Karpas-422 (cell line): ENCODE data around the gene CYFIP1. TPM values are rescaled to one million over a fixed set of nuclear protein-coding genes. Genes with fewer than 3 reads are reported as not detected.

Experiments
- DNase-seq: peaks from one replicate; pipeline ENCODE4 v3.0.0-alpha.2; 2015
- H2AFZ ChIP-seq: fragments of 200-600 bp; sonication (generic); 2 replicates; pipeline ENCODE4 v1.6.1; 2014; ENCODE audit warnings: antibody characterized with exemption, low read length, mixed read lengths
- H3K27ac ChIP-seq: fragments of 200-600 bp; sonication (generic); 2 replicates; pipeline ENCODE4 v1.5.1; 2014; ENCODE audit warnings: mild to moderate bottlenecking, low read length, moderate library complexity
- H3K27me3 ChIP-seq: fragments of 200-600 bp; sonication (generic); 2 replicates; pipeline ENCODE4 v1.6.1; 2014; ENCODE audit warnings: low read length, mixed read lengths
- H3K36me3 ChIP-seq: fragments of 200-600 bp; sonication (generic); 2 replicates; pipeline ENCODE4 v1.6.1; 2014; ENCODE audit warnings: low read length, mixed read lengths; ENCODE audit not compliant: insufficient read depth
- H3K4me1 ChIP-seq: fragments of 200-600 bp; sonication (generic); 2 replicates; pipeline ENCODE4 v1.6.1; 2014; ENCODE audit warnings: mild to moderate bottlenecking, low read length, mixed read lengths
- H3K4me2 ChIP-seq: fragments of 200-600 bp; sonication (generic); 2 replicates; pipeline ENCODE4 v1.6.1; 2014; ENCODE audit warnings: low read length, low read depth, mild to moderate bottlenecking; ENCODE audit not compliant: poor library complexity, severe bottlenecking
- H3K4me3 ChIP-seq: fragments of 200-600 bp; sonication (generic); 2 replicates; pipeline ENCODE4 v1.5.1; 2014; ENCODE audit warnings: mild to moderate bottlenecking, antibody characterized with exemption, low read length, mixed read lengths
- H3K79me2 ChIP-seq: fragments of 200-600 bp; sonication (generic); 2 replicates; pipeline ENCODE4 v1.6.1; 2014; ENCODE audit warnings: mild to moderate bottlenecking, low read length, mixed read lengths
- H3K9ac ChIP-seq: fragments of 200-600 bp; sonication (generic); 2 replicates; pipeline ENCODE4 v1.6.0; 2014; ENCODE audit warnings: low read length
- H3K9me2 ChIP-seq: fragments of 200-600 bp; sonication (generic), shearing (Covaris generic); replicated peaks from 2 replicates; pipeline ENCODE4 v1.6.0; 2014; ENCODE audit warnings: mild to moderate bottlenecking, low read length, moderate library complexity; ENCODE audit not compliant: insufficient read depth
- H3K9me3 ChIP-seq: fragments of 300-700, 200-600 bp; sonication (generic); 2 replicates; pipeline ENCODE4 v1.6.1; 2014; ENCODE audit warnings: low read length, mixed read lengths
- H4K20me1 ChIP-seq: fragments of 200-600 bp; sonication (generic); 2 replicates; pipeline ENCODE4 v1.6.1; 2014; ENCODE audit warnings: mild to moderate bottlenecking, antibody characterized with exemption, low read length, low read depth; ENCODE audit not compliant: insufficient read depth
- total RNA-seq: library from RNA; depleted of rRNA; stranded (reverse); fragments of >200 nt; shearing (Covaris generic); gene quantifications from 2 replicates; pipeline ENCODE4 v1.2.3, GENCODE V29; 2014; ENCODE audit warnings: low replicate concordance

CYFIP1 gene
- total RNA-seq, 1 experiment from 2014 or later: 0.04 TPM

GRCh38 chr15:22950256-22950990, 29.7 kb downstream of the CYFIP1 start:
- no peaks in the 10 kb centered on the region for H3K36me3 ChIP-seq
- H3K4me3 ChIP-seq: no peak overlapping the region
- no peak overlapping the region for H2AFZ ChIP-seq
- H4K20me1 ChIP-seq: no peaks in the 10 kb centered on the region
- no peak for DNase-seq
- no peak overlapping the region for H3K27ac ChIP-seq
- no peaks in the 10 kb centered on the region for H3K9me3 ChIP-seq
- no peaks in the 10 kb centered on the region for H3K9me2 ChIP-seq
- no peaks in the 10 kb centered on the region for H3K79me2 ChIP-seq
- no peak overlapping the region for H3K4me2 ChIP-seq
- no peaks in the 10 kb centered on the region for H3K4me1 ChIP-seq
- no peaks in the 10 kb centered on the region for H3K27me3 ChIP-seq
- H3K9ac ChIP-seq: no peak overlapping the region

DNA sequence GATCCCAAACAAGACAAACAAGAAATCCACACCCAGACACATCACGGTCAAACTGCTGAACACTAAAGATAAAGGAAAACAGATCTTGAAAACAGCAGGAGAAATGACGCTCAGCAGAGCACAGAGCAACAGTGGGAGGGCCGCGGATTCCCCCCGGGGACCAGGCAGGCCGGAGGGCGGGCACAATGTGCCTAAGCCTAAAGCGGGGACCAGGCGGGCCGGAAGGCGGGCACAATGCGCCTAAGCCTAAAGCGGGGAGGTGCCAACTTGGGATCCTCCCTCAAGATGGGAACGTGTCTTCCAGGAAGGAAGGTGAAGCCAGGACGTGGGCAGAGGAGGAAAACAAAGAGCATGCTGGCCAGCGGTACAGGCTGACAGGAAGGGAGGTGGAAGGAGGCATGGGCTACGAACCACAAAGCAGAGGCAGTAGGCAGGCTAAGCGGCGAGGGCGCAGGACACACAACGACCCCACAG, 31.1 kb downstream of the CYFIP1 start:
- no peak overlapping the region for H2AFZ ChIP-seq
- H3K27me3 ChIP-seq: no peaks in the 10 kb centered on the region
- no peaks in the 10 kb centered on the region for H3K36me3 ChIP-seq
- no peaks in the 10 kb centered on the region for H3K79me2 ChIP-seq
- H3K4me3 ChIP-seq: no peak overlapping the region
- no peaks in the 10 kb centered on the region for H3K4me1 ChIP-seq
- no peak for DNase-seq
- no peak overlapping the region for H3K27ac ChIP-seq
- no peak overlapping the region for H3K4me2 ChIP-seq
- H3K9me2 ChIP-seq: no peaks in the 10 kb centered on the region
- H4K20me1 ChIP-seq: no peaks in the 10 kb centered on the region
- no peak overlapping the region for H3K9ac ChIP-seq
- H3K9me3 ChIP-seq: no peaks in the 10 kb centered on the region

DNA sequence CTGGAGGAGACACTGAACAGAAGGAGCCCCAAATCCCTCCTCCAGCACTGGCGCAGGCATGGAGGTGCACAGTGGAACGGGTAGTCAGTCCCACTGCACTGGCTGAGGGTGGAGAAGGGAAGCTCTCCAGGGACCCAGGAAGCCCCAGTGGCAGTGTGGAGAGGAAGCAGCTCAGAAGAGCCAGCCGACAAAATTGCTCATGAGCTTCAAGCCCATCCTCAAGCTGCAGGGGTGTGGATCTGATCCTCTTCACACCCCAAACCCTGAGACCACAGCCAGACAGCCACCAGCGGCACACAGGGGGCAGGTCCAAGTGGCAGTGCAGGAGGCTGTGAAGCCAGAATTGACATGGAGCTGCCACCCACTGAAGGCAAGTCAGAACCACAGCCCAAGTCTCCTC, 32.1 kb downstream of the CYFIP1 start:
- Histone ChIP-seq H3K36me3 (no peaks in the 10 kb centered on the region), H3K27ac (no peak overlapping the region), H3K9me3 (no peaks in the 10 kb centered on the region), H4K20me1 (no peaks in the 10 kb centered on the region), H2AFZ (no peak overlapping the region), H3K27me3 (no peaks in the 10 kb centered on the region), H3K4me3 (no peak overlapping the region), H3K4me1 (no peaks in the 10 kb centered on the region), H3K9me2 (no peaks in the 10 kb centered on the region), H3K9ac (no peak overlapping the region), H3K4me2 (no peak overlapping the region), H3K79me2 (no peaks in the 10 kb centered on the region)
- no peak for DNase-seq

DNA sequence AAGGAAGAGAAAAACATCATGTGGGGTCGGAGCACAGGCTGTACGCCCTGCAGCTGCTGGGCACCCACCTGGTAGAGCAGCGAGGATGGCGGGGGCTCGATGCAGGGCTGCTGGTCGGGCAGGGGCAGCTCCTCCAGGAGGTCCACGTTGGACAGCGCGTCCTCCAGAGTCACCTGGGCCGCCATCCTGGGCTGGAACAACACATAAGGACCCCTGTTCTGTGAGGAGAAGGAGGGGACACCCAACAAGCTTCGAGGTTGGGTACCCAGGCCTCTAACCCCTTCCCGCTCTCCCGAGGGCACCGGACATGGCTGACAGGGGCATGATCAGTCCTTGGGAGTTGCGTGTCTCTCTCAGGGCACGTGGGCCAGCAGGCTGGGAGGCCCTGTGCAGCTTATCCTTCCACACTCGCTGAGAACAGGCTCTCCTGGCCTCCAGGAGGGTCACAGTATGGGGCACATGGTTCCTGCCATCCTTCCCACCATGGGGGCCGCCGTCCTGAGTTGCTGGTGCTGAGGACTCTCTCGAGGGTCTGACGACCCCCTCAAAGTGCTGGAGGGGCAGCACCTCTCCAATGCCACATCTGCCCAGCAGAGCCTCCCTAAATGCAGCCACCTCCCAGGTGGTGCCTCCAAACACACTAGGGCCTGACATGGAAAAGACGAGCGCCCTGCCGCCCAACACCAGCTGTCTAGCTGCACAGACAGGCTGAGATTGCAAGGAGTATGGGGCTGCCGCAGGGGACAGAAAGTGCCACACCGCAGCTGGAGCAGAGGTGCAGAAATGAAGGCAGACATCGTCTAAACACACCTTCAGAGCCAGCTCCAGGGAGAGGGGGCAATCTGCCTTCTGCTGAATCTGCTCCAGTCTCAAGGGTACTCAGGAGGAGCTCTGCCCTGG, 32.8 kb downstream of the CYFIP1 start:
- H3K9me2 ChIP-seq: no peaks in the 10 kb centered on the region
- no peak overlapping the region for H3K4me3 ChIP-seq
- no peaks in the 10 kb centered on the region for H3K36me3 ChIP-seq
- no peaks in the 10 kb centered on the region for H3K79me2 ChIP-seq
- H2AFZ ChIP-seq: no peak overlapping the region
- no peaks in the 10 kb centered on the region for H3K27me3 ChIP-seq
- no peak for DNase-seq
- H4K20me1 ChIP-seq: no peaks in the 10 kb centered on the region
- no peak overlapping the region for H3K4me2 ChIP-seq
- no peak overlapping the region for H3K27ac ChIP-seq
- no peak overlapping the region for H3K9ac ChIP-seq
- H3K9me3 ChIP-seq: no peaks in the 10 kb centered on the region
- no peaks in the 10 kb centered on the region for H3K4me1 ChIP-seq

- DNase-seq: no peak
- Histone ChIP-seq H3K4me3 (no peak overlapping the region), H3K79me2 (no peaks in the 10 kb centered on the region), H3K36me3 (no peaks in the 10 kb centered on the region), H3K4me1 (no peaks in the 10 kb centered on the region), H3K27me3 (no peaks in the 10 kb centered on the region), H3K9ac (no peak overlapping the region), H3K27ac (no peak overlapping the region), H3K9me2 (no peaks in the 10 kb centered on the region), H3K9me3 (no peaks in the 10 kb centered on the region), H2AFZ (no peak overlapping the region), H3K4me2 (no peak overlapping the region), H4K20me1 (no peaks in the 10 kb centered on the region)
Observed at GRCh38 chr15:22945071-22945470, 35.1 kb downstream of the CYFIP1 start.

GRCh38 chr15:22944651-22945050, 35.5 kb downstream of the CYFIP1 start:
- Histone ChIP-seq H4K20me1 (no peaks in the 10 kb centered on the region), H3K4me2 (no peak overlapping the region), H3K9me2 (no peaks in the 10 kb centered on the region), H3K4me1 (no peaks in the 10 kb centered on the region), H3K27ac (no peak overlapping the region), H3K9ac (no peak overlapping the region), H3K27me3 (no peaks in the 10 kb centered on the region), H3K9me3 (no peaks in the 10 kb centered on the region), H3K36me3 (no peaks in the 10 kb centered on the region), H3K4me3 (no peak overlapping the region), H3K79me2 (no peaks in the 10 kb centered on the region), H2AFZ (no peak overlapping the region)
- no peak for DNase-seq

- H2AFZ ChIP-seq: no peak overlapping the region
- H3K27me3 ChIP-seq: no peaks in the 10 kb centered on the region
- no peak overlapping the region for H3K4me2 ChIP-seq
- H3K4me1 ChIP-seq: no peaks in the 10 kb centered on the region; the same call in 1 of the 2 replicates
- no peak overlapping the region for H3K4me3 ChIP-seq
- no peaks in the 10 kb centered on the region for H3K79me2 ChIP-seq
- H3K36me3 ChIP-seq: no peaks in the 10 kb centered on the region
- H3K27ac ChIP-seq: no peak overlapping the region
- no peak for DNase-seq
- H3K9me2 ChIP-seq: no peaks in the 10 kb centered on the region
- H3K9ac ChIP-seq: no peak overlapping the region
- no peaks in the 10 kb centered on the region for H3K9me3 ChIP-seq
- H4K20me1 ChIP-seq: no peaks in the 10 kb centered on the region
Observed at GRCh38 chr15:22942877-22943276, 37.3 kb downstream of the CYFIP1 start.

DNA sequence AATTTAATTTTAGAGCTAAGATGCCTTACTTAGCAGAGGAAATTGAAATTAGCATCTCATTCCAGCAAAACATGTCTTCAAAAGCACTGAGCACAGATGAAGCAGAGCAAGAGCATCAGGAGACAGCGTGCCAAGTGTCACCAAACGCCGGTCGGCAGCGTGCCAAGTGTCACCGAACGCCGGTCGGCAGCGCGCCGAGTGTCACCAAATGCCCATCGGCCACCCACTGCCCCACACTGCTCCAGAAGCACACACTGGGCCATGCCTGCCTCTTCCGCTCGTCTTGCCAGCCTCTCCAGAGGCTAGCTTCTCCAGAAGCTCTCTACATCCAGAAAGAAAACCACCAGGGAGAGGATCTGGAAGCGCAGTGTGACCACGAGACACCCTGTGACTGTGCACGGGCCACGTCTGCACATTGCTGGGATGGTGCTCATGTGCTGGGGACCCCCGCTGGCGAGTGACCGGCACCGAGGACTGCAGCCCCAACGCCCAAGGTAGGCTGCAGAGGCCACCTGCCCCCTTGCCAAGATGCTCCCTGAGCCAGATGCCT, 37.8 kb downstream of the CYFIP1 start:
- no peaks in the 10 kb centered on the region for H3K27me3 ChIP-seq
- no peaks in the 10 kb centered on the region for H4K20me1 ChIP-seq
- no peaks in the 10 kb centered on the region for H3K79me2 ChIP-seq

More for the DNA sequence above, 37.8 kb downstream of the CYFIP1 start:
- Histone ChIP-seq H3K9me2 (no peaks in the 10 kb centered on the region), H3K36me3 (no peaks in the 10 kb centered on the region), H3K4me3 (no peak overlapping the region), H3K9ac (no peak overlapping the region), H3K27ac (no peak overlapping the region), H2AFZ (no peak overlapping the region), H3K9me3 (no peaks in the 10 kb centered on the region), H3K4me1 (peaks cover 1% of the 10 kb centered on the region), H3K4me2 (no peak overlapping the region)
- DNase-seq: no peak
